HCT116 (cell line): ENCODE results near the gene ATP8B4.

ENCODE experiments used
- CEBPB ChIP-seq: IDR thresholded peaks from 2 replicates; pipeline ENCODE4 v1.6.1; 2012; ENCODE audit warnings: low read depth
- EZH2 ChIP-seq: fragments of 200-600 bp; sonication (generic); IDR thresholded peaks from 2 replicates; pipeline ENCODE4 v1.6.1; 2017; ENCODE audit warnings: antibody characterized with exemption, mixed run types
- EZH2phosphoT487 ChIP-seq: fragments of 200-600 bp; IDR thresholded peaks from 2 replicates; pipeline ENCODE4 v1.6.1; 2018; ENCODE audit warnings: antibody characterized with exemption, borderline replicate concordance
- JUND ChIP-seq: IDR thresholded peaks from 2 replicates; pipeline ENCODE4 v1.6.1; 2012
- POLR2A ChIP-seq: IDR thresholded peaks from 2 replicates; pipeline ENCODE4 v1.7.0; 2011; ENCODE audit warnings: borderline replicate concordance; ENCODE audit not compliant: insufficient read depth, insufficient read length; ENCODE audit errors: extremely low read depth
- REST ChIP-seq: IDR thresholded peaks from 2 replicates; pipeline ENCODE4 v1.6.1; 2012; ENCODE audit warnings: low read depth
- YY1 ChIP-seq: IDR thresholded peaks from 2 replicates; pipeline ENCODE4 v1.6.1; 2011; ENCODE audit warnings: low read length, low read depth, moderate library complexity, mild to moderate bottlenecking; ENCODE audit not compliant: insufficient replicate concordance; ENCODE audit errors: extremely low read depth
- ZBTB33 ChIP-seq: IDR thresholded peaks from 2 replicates; pipeline ENCODE4 v1.6.1; 2011; ENCODE audit warnings: mild to moderate bottlenecking, low read length, moderate library complexity; ENCODE audit not compliant: insufficient replicate concordance; ENCODE audit errors: extremely low read depth
- TF ChIP-seq, protein P1 (sequence below), 3 experiments: fragments of 200-600 bp in 1 of 3; sonication (generic) in 1 of 3; IDR thresholded peaks in 2 of 3; conservative IDR thresholded peaks in 1 of 3; 2 replicates each; pipeline ENCODE4 v1.5.1; 2012 to 2017; ENCODE audit warnings: low read depth in 2 of 3, low read length in 2 of 3, antibody characterized with exemption in 1 of 3, borderline replicate concordance in 1 of 3, control low read depth in 1 of 3, mild to moderate bottlenecking in 1 of 3, mixed read lengths in 1 of 3, mixed run types in 1 of 3, moderate library complexity in 1 of 3; ENCODE audit not compliant: insufficient read depth in 1 of 3

GRCh38 chr15:50049871-50050270 lies 69.2 kb downstream of the ATP8B4 start:
- no peak for TF ChIP-seq POLR2A
- TF ChIP-seq REST = no peak
- TF ChIP-seq, protein P1, sequence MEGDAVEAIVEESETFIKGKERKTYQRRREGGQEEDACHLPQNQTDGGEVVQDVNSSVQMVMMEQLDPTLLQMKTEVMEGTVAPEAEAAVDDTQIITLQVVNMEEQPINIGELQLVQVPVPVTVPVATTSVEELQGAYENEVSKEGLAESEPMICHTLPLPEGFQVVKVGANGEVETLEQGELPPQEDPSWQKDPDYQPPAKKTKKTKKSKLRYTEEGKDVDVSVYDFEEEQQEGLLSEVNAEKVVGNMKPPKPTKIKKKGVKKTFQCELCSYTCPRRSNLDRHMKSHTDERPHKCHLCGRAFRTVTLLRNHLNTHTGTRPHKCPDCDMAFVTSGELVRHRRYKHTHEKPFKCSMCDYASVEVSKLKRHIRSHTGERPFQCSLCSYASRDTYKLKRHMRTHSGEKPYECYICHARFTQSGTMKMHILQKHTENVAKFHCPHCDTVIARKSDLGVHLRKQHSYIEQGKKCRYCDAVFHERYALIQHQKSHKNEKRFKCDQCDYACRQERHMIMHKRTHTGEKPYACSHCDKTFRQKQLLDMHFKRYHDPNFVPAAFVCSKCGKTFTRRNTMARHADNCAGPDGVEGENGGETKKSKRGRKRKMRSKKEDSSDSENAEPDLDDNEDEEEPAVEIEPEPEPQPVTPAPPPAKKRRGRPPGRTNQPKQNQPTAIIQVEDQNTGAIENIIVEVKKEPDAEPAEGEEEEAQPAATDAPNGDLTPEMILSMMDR (IDR thresholded peaks at IDR 0.05 in 2 of 3, conservative IDR thresholded peaks at IDR 0.05 in 1 of 3; ENCODE audit: borderline replicate concordance in 1 of 3, insufficient read depth in 1 of 3, low read depth in 2 of 3, low read length in 2 of 3) = no peak
- TF ChIP-seq EZH2 = no peak
- no peak for TF ChIP-seq JUND
- no peak for TF ChIP-seq CEBPB
- no peak for TF ChIP-seq EZH2phosphoT487
- TF ChIP-seq ZBTB33 = no peak
- TF ChIP-seq YY1 = no peak
